Stimulated activated CD8-positive, alpha-beta memory T cell treated with anti-CD3 and anti-CD28 coated beads, Interleukin-12 subunit alpha, Interleukin-12 subunit beta, amount 100 ng/mL, for 1 hour (primary cell): ENCODE data around the gene RHOG.
"Not testable (repeated sequence)": the region's sequence is repeated elsewhere in the genome, so short reads cannot be mapped to it uniquely, and the experiment has no call there.

Experiments used
- DNase-seq: peaks from one replicate; pipeline ENCODE4 v3.0.0-alpha.2; 2020; ENCODE audit warnings: low read depth

RHOG gene

GRCh38 chr11:3834349-3834663 lies 6.5 kb downstream of the RHOG start:
- no peak for DNase-seq

- DNase-seq, result no peak
Measured at GRCh38 chr11:3833449-3833848, 7.3 kb downstream of the RHOG start.

- no peak for DNase-seq
Measured at GRCh38 chr11:3832816-3833215, 7.9 kb downstream of the RHOG start.

GRCh38 chr11:3831378-3832239 lies 9.2 kb downstream of the RHOG start:
- DNase-seq, result no peak

GRCh38 chr11:3830730-3831129 lies 10.0 kb downstream of the RHOG start:
- DNase-seq, result no peak

GRCh38 chr11:3830088-3830487 lies 10.7 kb downstream of the RHOG start:
- no peak for DNase-seq

- DNase-seq, result no peak
Measured at GRCh38 chr11:3827434-3828186, 13.1 kb downstream of the RHOG start.

- DNase-seq, result no peak
Measured at GRCh38 chr11:3826721-3827120, 14.0 kb downstream of the RHOG start.

- no peak for DNase-seq
Measured at GRCh38 chr11:3825473-3826154, 15.1 kb downstream of the RHOG start.

- peak; percentile 62 for DNase-seq
Measured at GRCh38 chr11:3824714-3825472, 15.9 kb downstream of the RHOG start.

- DNase-seq, result no peak
Measured at GRCh38 chr11:3823762-3824506, 16.8 kb downstream of the RHOG start.

GRCh38 chr11:3823303-3823702 lies 17.5 kb downstream of the RHOG start:
- DNase-seq, result no peak

GRCh38 chr11:3822312-3822711 lies 18.4 kb downstream of the RHOG start:
- DNase-seq, result no peak

GRCh38 chr11:3820971-3821370 lies 19.8 kb downstream of the RHOG start:
- DNase-seq, result no peak

- no peak for DNase-seq
Measured at GRCh38 chr11:3817181-3817800, 23.5 kb downstream of the RHOG start.

GRCh38 chr11:3816673-3817072 lies 24.1 kb downstream of the RHOG start:
- no peak for DNase-seq

GRCh38 chr11:3815845-3816244 lies 24.9 kb downstream of the RHOG start:
- DNase-seq, result no peak

GRCh38 chr11:3814832-3815231 lies 25.9 kb downstream of the RHOG start:
- DNase-seq, result not testable (repeated sequence)

- no peak for DNase-seq
Measured at GRCh38 chr11:3810951-3811350, 29.8 kb downstream of the RHOG start.

GRCh38 chr11:3810446-3810845 lies 30.3 kb downstream of the RHOG start:
- no peak for DNase-seq

GRCh38 chr11:3809624-3809928 lies 31.2 kb downstream of the RHOG start:
- DNase-seq, result no peak
